ENCODE measurements around the gene CYSLTR1. TPM values are rescaled to one million over a fixed set of nuclear protein-coding genes. Genes with fewer than 3 reads are reported as not detected.
"Not testable (repeated sequence)": the region's sequence is repeated elsewhere in the genome, so short reads cannot be mapped to it uniquely, and the experiment has no call there.

The CYSLTR1 gene
- total RNA-seq, 1 donor, result not detected

GRCh38 chrX:78283511-78283910 is 43.9 kb downstream of the CYSLTR1 start:
- no peak overlapping the region for H3K4me3 ChIP-seq (ENCODE audit: low read depth, low read length)
- no peak for TF ChIP-seq CTCF (IDR thresholded peaks at IDR 0.05; ENCODE audit: insufficient read depth, low read depth, low read length)
- DNase-seq (ENCODE audit: low read depth), result no peak

GRCh38 chrX:78237127-78237526 is 90.3 kb downstream of the CYSLTR1 start:
- DNase-seq (ENCODE audit: low read depth), result no peak
- TF ChIP-seq CTCF (IDR thresholded peaks at IDR 0.05; ENCODE audit: insufficient read depth, low read depth, low read length), result no peak
- H3K4me3 ChIP-seq (ENCODE audit: low read depth, low read length), result no peak overlapping the region

- not testable (repeated sequence) for H3K4me3 ChIP-seq (ENCODE audit: low read depth, low read length); DNase-seq (ENCODE audit: low read depth)
Observed at GRCh38 chrX:78226047-78226446, 101.4 kb downstream of the CYSLTR1 start.

Other genes with a start within 250 kb of the CYSLTR1 start
- 194 and 197 TPM in 2 replicates for gene PGK1, start 223.4 kb downstream of the CYSLTR1 start, total RNA-seq
- gene TAF9B, start 188.0 kb downstream of the CYSLTR1 start, total RNA-seq, result 30.6 and 41.5 TPM in 2 replicates

Data from fibroblast of villous mesenchyme (primary cell).